Measurements from ENCODE around the gene HLA-DPB1. TPM values are rescaled to one million over a fixed set of nuclear protein-coding genes. Genes with fewer than 3 reads are reported as not detected.
A peak's percentile ranks its signal among the peaks of the same experiment; 100 is the strongest.

HLA-DPB1 gene
- total and polyA plus RNA-seq, 9 of the 15 experiments (the other 6 are each of a cell fraction or from before 2014, with no cell fraction given): 0.07 to 1.2 (median 0.51) TPM

- no peak for FAIRE-seq
- TF ChIP-seq CBFA2T2 (conservative IDR thresholded peaks at IDR 0.05): peak; percentile 37; the same call in 1 of the 2 replicates
- TF ChIP-seq ESRRB (CRISPR knock-in tag; IDR thresholded peaks at IDR 0.05; ENCODE audit: borderline replicate concordance): no peak
- no peak for TF ChIP-seq POLR3G (IDR thresholded peaks at IDR 0.05; ENCODE audit: extremely low read depth, insufficient read length, insufficient replicate concordance)
- peak; percentile 69 for TF ChIP-seq CBFA2T3 (IDR thresholded peaks at IDR 0.05)
- TF ChIP-seq, protein P1, sequence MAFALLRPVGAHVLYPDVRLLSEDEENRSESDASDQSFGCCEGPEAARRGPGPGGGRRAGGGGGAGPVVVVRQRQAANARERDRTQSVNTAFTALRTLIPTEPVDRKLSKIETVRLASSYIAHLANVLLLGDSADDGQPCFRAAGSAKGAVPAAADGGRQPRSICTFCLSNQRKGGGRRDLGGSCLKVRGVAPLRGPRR (CRISPR knock-in tag; IDR thresholded peaks at IDR 0.05): no peak
- no peak for TF ChIP-seq SMC3 (conservative IDR thresholded peaks at IDR 0.05; ENCODE audit: insufficient read depth, low read depth, low read length)
- no peak for TF ChIP-seq JUND (IDR thresholded peaks at IDR 0.05; ENCODE audit: borderline replicate concordance, low read depth, low read length)
- TF ChIP-seq JUND (tag; IDR thresholded peaks at IDR 0.05; ENCODE audit: borderline replicate concordance, low read depth, low read length): no peak
- TF ChIP-seq ERF (CRISPR knock-in tag; IDR thresholded peaks at IDR 0.05): no peak
- no peak for TF ChIP-seq SP1 (CRISPR knock-in tag; IDR thresholded peaks at IDR 0.05)
- TF ChIP-seq TCFL5 (CRISPR knock-in tag; conservative IDR thresholded peaks at IDR 0.05): no peak
- TF ChIP-seq ZNF584 (CRISPR knock-in tag; IDR thresholded peaks at IDR 0.05; ENCODE audit: low read depth): no peak
- no peak for TF ChIP-seq NFIX (CRISPR knock-in tag; IDR thresholded peaks at IDR 0.05; ENCODE audit: low read depth)
- TF ChIP-seq ZNF280B (CRISPR knock-in tag; IDR thresholded peaks at IDR 0.05): no peak
- no peak for TF ChIP-seq ATF3 (IDR thresholded peaks at IDR 0.05)
- no peak for TF ChIP-seq ATF3 (CRISPR knock-in tag; conservative IDR thresholded peaks at IDR 0.05)
- no peak for TF ChIP-seq PURB (CRISPR knock-in tag; IDR thresholded peaks at IDR 0.05; ENCODE audit: low read depth)
- peak; percentile 69; the same call in 1 of the 2 replicates for TF ChIP-seq SPI1 (IDR thresholded peaks at IDR 0.05; ENCODE audit: borderline replicate concordance, low read depth, low read length)
- TF ChIP-seq ARID1B (IDR thresholded peaks at IDR 0.05): 0 out of 2 replicates have a peak, but pooled peaks have one; percentile 38
- no peak for TF ChIP-seq BRD9 (IDR thresholded peaks at IDR 0.05; ENCODE audit: low read depth, partially characterized antibody)
- 0 out of 2 replicates have a peak, but pooled peaks have one; percentile 52 for TF ChIP-seq ZNF766 (CRISPR knock-in tag; conservative IDR thresholded peaks at IDR 0.05)
- 0 out of 2 replicates have a peak, but pooled peaks have one; percentile 7 for TF ChIP-seq TCF3 (CRISPR knock-in tag; IDR thresholded peaks at IDR 0.05)
- peak; percentile 35; the same call in 1 of the 2 replicates for TF ChIP-seq TAL1 (IDR thresholded peaks at IDR 0.05)
Measured at GRCh38 chr6:33028220-33028849, 47.5 kb upstream of the HLA-DPB1 start.

More at GRCh38 chr6:33028220-33028849, 47.5 kb upstream of the HLA-DPB1 start:
- 9% methylated on average over 1 of the region's 1 CpG for WGBS (ENCODE audit: insufficient coverage, low coverage, missing lambda C conversion rate)
- H3K79me2 ChIP-seq (ENCODE audit: control insufficient read depth, insufficient read depth, low read length): no peaks in the 10 kb centered on the region
- ATAC-seq (no peak), DNase-seq (ENCODE audit: extremely low read depth in 1 of 4, low spot score in 3 of 4) (peak in 1 of 4 experiments; percentile 18)
- no peaks in the 10 kb centered on the region; a peak in 1 of 5 replicates for H3K27me3 ChIP-seq (ENCODE audit: control insufficient read depth in 2 of 2, insufficient read depth in 2 of 2, low read length in 2 of 2)
- no peaks in the 10 kb centered on the region for H3K9me1 ChIP-seq (ENCODE audit: control insufficient read depth, insufficient read depth, low read length)
- CTCF ChIA-PET (ENCODE audit: low intra/inter-chr PET ratio): no interaction called here
- H3K9ac ChIP-seq (ENCODE audit: insufficient read depth in 1 of 2, low read depth in 2 of 2, low read length in 2 of 2): no peak overlapping the region
- no peaks in the 10 kb centered on the region for H3K4me1 ChIP-seq (replicated peaks in 1 of 2; ENCODE audit: control insufficient read depth in 2 of 2, insufficient read depth in 2 of 2, low read length in 2 of 2)
- intact Hi-C loops (cut with micrococcal nuclease): no loop called here
- no peak overlapping the region for H3K4me2 ChIP-seq (ENCODE audit: insufficient read depth, low read length)
- no peak overlapping the region for H2AFZ ChIP-seq (ENCODE audit: low read depth, low read length)
- no peaks in the 10 kb centered on the region for H3K36me3 ChIP-seq (ENCODE audit: control insufficient read depth, insufficient read depth, low read length)
- no TSS peak for BruUV-seq (replicated peaks)
- H3K4me3 ChIP-seq: no peak overlapping the region
- H3K9me3 ChIP-seq (replicated peaks; ENCODE audit: control insufficient read depth, insufficient read depth, low read depth, low read length): no peaks in the 10 kb centered on the region
- POLR2A ChIA-PET: no interaction called here
- H3K27ac ChIP-seq (ENCODE audit: extremely low read depth, low read depth, low read length): no peak overlapping the region
- in situ Hi-C loops (cut with MboI): no loop called here
- H4K20me1 ChIP-seq (replicated peaks; ENCODE audit: control insufficient read depth, insufficient read depth, low read length): no peaks in the 10 kb centered on the region

Data from K562 (cell line).